Mucosa of descending colon (tissue), 3 donors: Measurements from ENCODE around the gene GNAT1. TPM values are rescaled to one million over a fixed set of nuclear protein-coding genes. Genes with fewer than 3 reads are reported as not detected.

ENCODE experiments used
- ATAC-seq: fragments of 200-7000 bp; cut with Tn5 transposase; one replicate; pipeline ENCODE4 v1.9.1; 2020; ENCODE audit warnings: mild to moderate bottlenecking, moderate library complexity
- DNase-seq, 3 donors: peaks; one replicate each; pipeline ENCODE4 v3.0.0-alpha.2; 2020
- H3K36me3 ChIP-seq: fragments of 200-600 bp; one replicate; pipeline ENCODE4 v1.8.0; 2021; ENCODE audit warnings: low read depth, mild to moderate bottlenecking
- H3K4me1 ChIP-seq: fragments of 200-600 bp; one replicate; pipeline ENCODE4 v1.8.0; 2021; ENCODE audit warnings: low read depth, mild to moderate bottlenecking
- H3K4me3 ChIP-seq: fragments of 200-600 bp; one replicate; pipeline ENCODE4 v1.8.0; 2021; ENCODE audit warnings: mild to moderate bottlenecking
- H3K9me3 ChIP-seq: fragments of 200-600 bp; one replicate; pipeline ENCODE4 v1.8.0; 2021; ENCODE audit warnings: mild to moderate bottlenecking
- CTCF ChIP-seq: fragments of 200-600 bp; IDR thresholded peaks from one replicate; pipeline ENCODE4 v1.8.0; 2022; ENCODE audit warnings: antibody characterized with exemption, mild to moderate bottlenecking
- intact Hi-C, 2 donors: fragments of 100-400 bp; cut with DNase I in 1 of 2; cut with micrococcal nuclease in 1 of 2; formaldehyde crosslinking; loops; one replicate each; pipeline versions ENCODE4 v1.11.0 to v1.11.1; 2022; cut with DNase I, micrococcal nuclease
- microRNA-seq: library from miRNA; unstranded; fragments of <30 nt; microRNA quantifications from one replicate; pipeline ENCODE4, GENCODE V29; 2019
- total RNA-seq, 3 donors: library from RNA; stranded (reverse); fragmentation: NEBNext Ultra II Directional in 2 of 3; extraction: Animal tissue kit (Norgen Biotek cat#: 25700) in 2 of 3; gene quantifications; one replicate each; pipeline versions ENCODE4 v1.2.1 to v1.2.4, GENCODE V29; 2021 to 2023
- donor health status: DM: no; HTN: no; CAD: no; lungs with moderate emphysema.
- donor health status: DM: no; HTN: no; CAD: no.
- donor health status: DM: no; HTN: yes; CAD: no.

Gene GNAT1
- total RNA-seq, 3 donors from 2014 or later: not detected

GRCh38 chr3:50246517-50246954 is 55.1 kb downstream of the GNAT1 start:
- Histone ChIP-seq H3K4me3 (no peak overlapping the region), H3K9me3 (no peaks in the 10 kb centered on the region), H3K36me3 (no peaks in the 10 kb centered on the region), H3K4me1 (peaks cover 54% of the 10 kb centered on the region)
- intact Hi-C loops: no loop called here
- DNase-seq (peak in 2 of 3 donors; percentile 57 to 79), ATAC-seq (peak; percentile 48)
- TF ChIP-seq CTCF: no peak

Small RNAs within 50 kb of the gene (microRNA-seq; reads per million reads assigned to microRNA genes)
- not detected for gene MIR566
- gene MIR5787: not detected

Other genes starting within 250 kb of the GNAT1 start
- gene RBM5, start 102.7 kb upstream of the GNAT1 start, total RNA-seq: 100 to 1,000 TPM; 128 to 183 (median 158) TPM
- 10 to 100 TPM; 10.7 to 15.3 (median 14.6) TPM for gene SEMA3F, start 36.3 kb upstream of the GNAT1 start, total RNA-seq
- under 1 TPM in 2 of 3 donors, not detected in 1; 0.29 to 0.32 TPM for gene SLC38A3, start 13.7 kb downstream of the GNAT1 start, total RNA-seq
- 100 to 1,000 TPM in 1 of 3 donors, 10 to 100 TPM in 2; 47.0 to 190 (median 96.4) TPM for gene GNAI2, start 44.6 kb downstream of the GNAT1 start, total RNA-seq
- 100 to 1,000 TPM in 1 of 3 donors, 10 to 100 TPM in 2; 42.0 to 129 (median 59.2) TPM for gene SEMA3B, start 77.5 kb downstream of the GNAT1 start, total RNA-seq
- under 1 TPM in 1 of 3 donors, not detected in 2; 0.32 TPM for gene LSMEM2, start 87.5 kb downstream of the GNAT1 start, total RNA-seq
- gene IFRD2, start 100.8 kb downstream of the GNAT1 start, total RNA-seq: 10 to 100 TPM; 54.8 to 59.8 (median 57.0) TPM
- gene HYAL3, start 107.8 kb downstream of the GNAT1 start, total RNA-seq: 1 to 10 TPM; 1.4 to 2.9 (median 1.4) TPM
- gene NAA80, start 107.8 kb downstream of the GNAT1 start, total RNA-seq: 10 to 100 TPM in 1 of 3 donors, 1 to 10 TPM in 2; 7.0 to 10.1 (median 8.4) TPM
- 10 to 100 TPM in 1 of 3 donors, 1 to 10 TPM in 2; 5.3 to 10.0 (median 7.0) TPM for gene HYAL1, start 112.0 kb downstream of the GNAT1 start, total RNA-seq
- 10 to 100 TPM; 18.6 to 32.5 (median 29.1) TPM for gene HYAL2, start 131.1 kb downstream of the GNAT1 start, total RNA-seq
- gene TUSC2, start 136.6 kb downstream of the GNAT1 start, total RNA-seq: 10 to 100 TPM; 23.8 to 35.7 (median 25.8) TPM
- gene RASSF1, start 149.2 kb downstream of the GNAT1 start, total RNA-seq: 10 to 100 TPM; 10.9 to 25.7 (median 18.9) TPM
- under 1 TPM; 0.20 to 0.60 (median 0.31) TPM for gene ZMYND10, start 154.1 kb downstream of the GNAT1 start, total RNA-seq
- gene NPRL2, start 159.2 kb downstream of the GNAT1 start, total RNA-seq: 10 to 100 TPM; 20.2 to 32.9 (median 25.0) TPM
- 10 to 100 TPM; 20.5 to 37.6 (median 36.7) TPM for gene CYB561D2, start 159.3 kb downstream of the GNAT1 start, total RNA-seq
- gene TMEM115, start 167.9 kb downstream of the GNAT1 start, total RNA-seq: 10 to 100 TPM; 41.4 to 51.6 (median 41.4) TPM